GM13977 (cell line): ENCODE results near the gene RNF217.
"Not testable (repeated sequence)": the region's sequence is repeated elsewhere in the genome, so short reads cannot be mapped to it uniquely, and the experiment has no call there.

Experiments
- DNase-seq: peaks from one replicate; pipeline ENCODE4 v3.0.0; 2012; ENCODE audit warnings: low spot score
- CTCF ChIP-seq: IDR thresholded peaks from 2 replicates; pipeline ENCODE4 v1.5.1; 2012; ENCODE audit warnings: mild to moderate bottlenecking, control low read depth; ENCODE audit not compliant: insufficient read depth; ENCODE audit errors: extremely low read depth, missing control alignments
- in situ Hi-C: fragments of 300-500 bp; cut with MboI; formaldehyde crosslinking; loops from one replicate; pipeline ENCODE4 v1.12.0; 2022; ENCODE audit warnings: low sequenced_read_pairs, low pct_unique_long_range_greater_than_20kb, mixed read lengths, inconsistent platforms; ENCODE audit not compliant: unreplicated experiment

The RNF217 gene

GRCh38 chr6:125123051-125123450 lies 160.8 kb downstream of the RNF217 start:
- TF ChIP-seq CTCF = no peak

GRCh38 chr6:125123468-125124048 lies 161.3 kb downstream of the RNF217 start:
- TF ChIP-seq CTCF = no peak
- DNase-seq = no peak
- in situ Hi-C loops = no loop called here

More at GRCh38 chr6:125123051-125123450, 160.8 kb downstream of the RNF217 start:
- in situ Hi-C loops = no loop called here
- no peak for DNase-seq

GRCh38 chr6:125124049-125124669 lies 161.9 kb downstream of the RNF217 start:
- no peak for DNase-seq
- in situ Hi-C loops = no loop called here
- no peak for TF ChIP-seq CTCF

GRCh38 chr6:125125856-125126255 lies 163.6 kb downstream of the RNF217 start:
- in situ Hi-C loops, DNase-seq: not testable (repeated sequence)

- in situ Hi-C loops = no loop called here
- no peak for DNase-seq
- TF ChIP-seq CTCF = no peak
Observed at GRCh38 chr6:125129354-125129753, 167.1 kb downstream of the RNF217 start.

- TF ChIP-seq CTCF = no peak
- no peak for DNase-seq
- in situ Hi-C loops = no loop called here
Observed at GRCh38 chr6:125132058-125132457, 169.8 kb downstream of the RNF217 start.

GRCh38 chr6:125136378-125136777 lies 174.1 kb downstream of the RNF217 start:
- no peak for TF ChIP-seq CTCF
- DNase-seq = no peak
- in situ Hi-C loops = no loop called here
